Measurements from ENCODE around the gene DNAAF8.
"Not testable (repeated sequence)": the region's sequence is repeated elsewhere in the genome, so short reads cannot be mapped to it uniquely, and the experiment has no call there.

The DNAAF8 gene

GRCh38 chr16:4724661-4725270 is 9.6 kb upstream of the DNAAF8 start:
- no peak for DNase-seq

- no peak for DNase-seq
These were observed 7.7 kb upstream of the DNAAF8 start for GRCh38 chr16:4726616-4727015.

- no peak for DNase-seq
These were observed 5.7 kb upstream of the DNAAF8 start for GRCh38 chr16:4728676-4729075.

- no peak for DNase-seq
These were observed 4.5 kb upstream of the DNAAF8 start for GRCh38 chr16:4729876-4730275.

GRCh38 chr16:4733211-4733742 is 1.1 kb upstream of the DNAAF8 start:
- no peak for DNase-seq

GRCh38 chr16:4733747-4734062 is 632 bp upstream of the DNAAF8 start:
- DNase-seq, result no peak

GRCh38 chr16:4734730-4735535 is 596 bp downstream of the DNAAF8 start:
- peak; percentile 62 to 85 for DNase-seq

GRCh38 chr16:4736546-4736945 is 2.2 kb downstream of the DNAAF8 start:
- DNase-seq, result no peak

- DNase-seq, result no peak
These were observed 3.2 kb downstream of the DNAAF8 start for GRCh38 chr16:4737545-4737944.

- DNase-seq, result not testable (repeated sequence)
These were observed 4.0 kb downstream of the DNAAF8 start for GRCh38 chr16:4738370-4738769.

GRCh38 chr16:4743226-4743878 is 9.0 kb downstream of the DNAAF8 start:
- DNase-seq, result no peak

GRCh38 chr16:4744555-4745273 is 10.4 kb downstream of the DNAAF8 start:
- DNase-seq, result no peak

- DNase-seq, result no peak
These were observed 10.9 kb downstream of the DNAAF8 start for GRCh38 chr16:4745274-4745569.

GRCh38 chr16:4746215-4746614 is 11.9 kb downstream of the DNAAF8 start:
- no peak for DNase-seq

- no peak for DNase-seq
These were observed 12.7 kb downstream of the DNAAF8 start for GRCh38 chr16:4746991-4747574.

- DNase-seq, result no peak
These were observed 13.8 kb downstream of the DNAAF8 start for GRCh38 chr16:4747906-4748681.

- no peak for DNase-seq
These were observed 14.5 kb downstream of the DNAAF8 start for GRCh38 chr16:4748682-4749411.

- no peak for DNase-seq
These were observed 15.4 kb downstream of the DNAAF8 start for GRCh38 chr16:4749700-4750257.

GRCh38 chr16:4750896-4751295 is 16.6 kb downstream of the DNAAF8 start:
- no peak for DNase-seq

- DNase-seq, result no peak
These were observed 18.2 kb downstream of the DNAAF8 start for GRCh38 chr16:4752351-4753100.

Measured in SHP77 (cell line).